Upper lobe of left lung (tissue), 4 donors: ENCODE data around the gene SNTG2.

Experiments used
- CTCF ChIP-seq, 6 experiments: fragments of 450-650 bp in 4 of 6; fragments of 200-600 bp in 2 of 6; sonication (generic) in 2 of 6; IDR thresholded peaks; one replicate each; pipeline ENCODE4 v1.5.1; 2016 to 2019; ENCODE audit warnings: antibody characterized with exemption in 6 of 6
- POLR2A ChIP-seq, 4 donors: fragments of 450-650 bp; IDR thresholded peaks; one replicate each; pipeline ENCODE4 v1.5.1; 2016 to 2017; ENCODE audit warnings: antibody characterized with exemption in 4 of 4, mild to moderate bottlenecking in 2 of 4
- POLR2AphosphoS5 ChIP-seq, 2 donors: sonication (generic); formaldehyde crosslinking; IDR thresholded peaks; one replicate each; pipeline ENCODE4 v1.5.1; 2017; ENCODE audit warnings: antibody characterized with exemption in 2 of 2

- TF ChIP-seq CTCF (IDR thresholded peaks at IDR 0.05) (no peak), POLR2A (IDR thresholded peaks at IDR 0.05) (no peak), POLR2AphosphoS5 (IDR thresholded peaks at IDR 0.05) (no peak)
These were observed 165.3 kb downstream of the SNTG2 start for GRCh38 chr2:1115843-1116539.
